OCI-LY3 (cell line): Measurements from ENCODE around the gene BAMBI.

Experiments used
- CTCF ChIP-seq: fragments of 200-600, 300-600 bp; sonication (generic); IDR thresholded peaks from 2 replicates; pipeline ENCODE4 v1.5.1; 2014; ENCODE audit warnings: antibody characterized with exemption, low read length, low read depth
- EZH2phosphoT487 ChIP-seq: fragments of 200-600 bp; shearing (Covaris generic); IDR thresholded peaks from 2 replicates; pipeline ENCODE4 v1.6.1; 2018; ENCODE audit warnings: antibody characterized with exemption, mixed run types, low read depth

- TF ChIP-seq CTCF = no peak
- no peak for TF ChIP-seq EZH2phosphoT487
Measured at GRCh38 chr10:28684986-28685580, 7.8 kb downstream of the BAMBI start.
